ENCODE data around the gene HNRNPA1L2. TPM values are rescaled to one million over a fixed set of nuclear protein-coding genes. Genes with fewer than 3 reads are reported as not detected.
A peak's percentile ranks its signal among the peaks of the same experiment; 100 is the strongest.
"Not testable (repeated sequence)": the region's sequence is repeated elsewhere in the genome, so short reads cannot be mapped to it uniquely, and the experiment has no call there.

Gene HNRNPA1L2
- polyA plus RNA-seq (2012; ENCODE audit: insufficient read depth, insufficient read length): 19.2 TPM

DNA sequence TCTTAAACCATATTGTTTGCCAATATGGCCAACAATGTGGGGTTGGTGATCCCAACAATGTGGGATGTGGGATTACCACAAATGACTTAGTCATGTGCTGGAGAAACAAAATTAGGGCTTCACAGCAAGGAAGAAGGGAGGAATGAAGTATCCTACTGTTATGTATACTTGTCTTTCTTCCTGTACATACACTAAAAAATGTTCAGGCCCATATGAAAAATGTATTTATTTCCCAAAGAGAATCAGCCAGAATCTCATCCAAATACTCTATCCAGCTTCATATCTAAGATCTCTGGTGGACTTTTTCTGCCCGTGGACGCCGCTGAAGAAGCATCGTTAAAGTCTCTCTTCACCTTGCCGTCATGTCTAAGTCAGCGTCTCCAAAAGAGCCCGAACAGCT lies at the start of gene HNRNPA1L2:
TSS of gene HNRNPA1L2 (plus strand) at position 301 of the 400 bp plus-strand sequence. CDS start at position 363, 62 bp downstream.
- DNase-seq (ENCODE audit: low read depth, low spot score): no peak
- no peak within 1 kb of the TSS for H3K4me3 ChIP-seq (ENCODE audit: low read length)

DNA sequence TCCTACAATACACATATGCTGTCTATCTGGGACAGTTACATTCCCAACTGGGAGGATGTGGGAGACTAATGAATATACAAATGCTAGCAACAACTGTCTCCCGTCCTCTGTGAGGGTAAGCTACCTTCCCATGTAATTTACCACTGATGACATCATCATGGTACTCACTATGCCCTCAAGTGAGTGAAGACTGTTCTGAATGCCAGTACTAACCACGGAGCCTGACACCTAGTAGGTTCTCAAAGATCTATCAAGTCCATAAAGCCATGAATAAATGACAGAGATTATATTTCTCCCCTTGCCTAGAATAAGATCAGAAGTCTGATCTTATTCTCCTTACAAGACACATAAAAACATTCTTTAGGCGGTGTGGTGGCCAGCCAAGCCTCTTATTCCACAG lies 49.1 kb upstream of the HNRNPA1L2 start:
- H3K4me3 ChIP-seq (ENCODE audit: low read length); DNase-seq (ENCODE audit: low read depth, low spot score): not testable (repeated sequence)

DNA sequence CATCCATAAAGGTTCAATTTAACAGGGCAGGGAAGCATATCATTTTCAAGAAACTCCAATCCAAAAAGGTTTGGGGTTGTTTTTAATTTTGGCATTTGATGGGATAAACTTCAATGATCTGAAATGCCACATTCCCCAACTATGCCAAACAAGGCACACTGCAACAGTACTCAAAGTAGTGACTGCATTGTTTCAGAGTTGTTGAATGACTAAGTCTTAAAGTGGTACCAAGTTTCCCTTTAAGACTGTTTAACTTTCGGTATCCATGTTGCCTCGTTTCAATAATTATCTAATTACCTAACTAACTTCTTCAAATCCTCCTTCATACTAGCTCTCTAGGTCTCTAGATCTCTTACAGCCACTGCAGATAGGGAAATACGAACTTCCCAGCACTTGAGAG lies 48.4 kb upstream of the HNRNPA1L2 start:
- not testable (repeated sequence) for H3K4me3 ChIP-seq (ENCODE audit: low read length); DNase-seq (ENCODE audit: low read depth, low spot score)

DNA sequence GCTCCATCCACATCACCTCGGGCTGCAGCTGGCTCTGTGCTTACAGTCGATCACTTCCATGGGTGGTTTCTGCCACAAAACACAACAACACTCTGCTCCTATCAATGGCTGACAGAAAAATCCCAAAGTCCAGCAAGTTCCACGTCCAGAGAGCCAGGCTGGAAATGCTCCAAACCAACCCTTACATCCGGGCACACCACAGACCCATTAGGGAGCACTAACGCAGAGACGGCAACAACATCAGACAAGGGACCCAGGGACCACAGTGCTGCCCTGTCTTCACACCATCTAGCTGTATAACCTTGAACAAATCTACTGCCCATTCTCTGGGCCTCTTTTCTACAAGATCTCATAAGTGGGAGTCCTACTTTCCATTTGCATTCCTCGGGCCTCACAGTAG lies 47.9 kb upstream of the HNRNPA1L2 start:
- not testable (repeated sequence) for DNase-seq (ENCODE audit: low read depth, low spot score); H3K4me3 ChIP-seq (ENCODE audit: low read length)

DNA sequence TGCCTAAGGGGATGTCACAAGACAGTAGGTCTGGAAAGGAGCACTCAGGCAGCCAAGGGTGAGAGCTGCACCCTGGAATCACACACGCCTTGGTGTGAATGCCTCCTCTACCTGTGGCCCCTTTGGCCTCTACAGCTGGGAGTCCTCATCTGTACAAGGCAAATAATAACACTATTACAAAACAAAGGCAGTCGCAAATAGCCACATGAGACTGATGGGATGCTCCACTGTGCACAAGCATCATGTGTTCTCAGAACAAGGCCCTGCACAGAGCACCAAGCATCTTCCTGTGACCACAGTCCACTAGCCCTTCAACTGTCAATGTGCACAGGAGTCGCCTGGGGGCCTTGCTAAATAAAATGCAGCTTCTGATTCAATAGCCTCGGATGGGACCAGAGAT lies 44.6 kb upstream of the HNRNPA1L2 start:
- no peak overlapping the region for H3K4me3 ChIP-seq (ENCODE audit: low read length)
- DNase-seq (ENCODE audit: low read depth, low spot score): no peak

DNA sequence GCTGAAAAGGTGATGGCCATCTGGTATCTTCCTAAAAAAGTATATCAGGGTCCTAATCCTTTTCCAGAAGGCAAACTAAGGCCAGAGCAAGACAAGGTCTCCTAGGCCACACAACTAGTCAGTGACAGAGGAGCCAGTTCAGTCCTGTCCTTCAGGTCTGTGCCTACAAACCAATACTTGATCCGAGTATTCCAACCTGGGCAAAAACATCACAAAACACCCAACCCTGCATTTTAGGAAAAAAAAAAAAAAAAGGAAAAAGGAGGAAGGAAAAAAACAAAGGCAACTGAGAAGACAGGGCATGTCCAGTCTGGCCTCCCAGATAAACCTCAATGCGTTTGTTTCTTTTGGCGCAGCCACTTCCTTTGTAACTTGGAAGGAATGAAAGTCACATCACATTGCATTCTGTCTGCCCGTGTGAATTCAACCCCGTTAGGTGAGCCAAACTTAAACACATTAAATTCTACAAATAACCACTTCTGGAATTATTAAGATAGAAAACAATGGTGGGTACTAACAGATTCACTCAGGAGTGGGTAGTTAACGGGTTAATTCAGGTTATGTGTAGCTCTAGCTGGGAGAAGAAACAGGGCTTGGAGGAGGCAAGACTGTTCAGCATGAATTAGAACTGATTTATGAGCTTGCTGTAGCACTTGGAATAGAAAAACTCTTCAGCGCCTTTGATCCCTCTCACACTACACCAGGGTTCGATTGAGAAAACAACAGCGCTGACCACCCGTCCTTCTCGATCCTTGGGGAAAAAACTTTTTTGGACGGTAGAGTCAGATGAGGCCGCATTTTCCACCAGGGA lies 43.0 kb upstream of the HNRNPA1L2 start:
- no peak for DNase-seq (ENCODE audit: low read depth, low spot score)
- H3K4me3 ChIP-seq (ENCODE audit: low read length): no peak overlapping the region

DNA sequence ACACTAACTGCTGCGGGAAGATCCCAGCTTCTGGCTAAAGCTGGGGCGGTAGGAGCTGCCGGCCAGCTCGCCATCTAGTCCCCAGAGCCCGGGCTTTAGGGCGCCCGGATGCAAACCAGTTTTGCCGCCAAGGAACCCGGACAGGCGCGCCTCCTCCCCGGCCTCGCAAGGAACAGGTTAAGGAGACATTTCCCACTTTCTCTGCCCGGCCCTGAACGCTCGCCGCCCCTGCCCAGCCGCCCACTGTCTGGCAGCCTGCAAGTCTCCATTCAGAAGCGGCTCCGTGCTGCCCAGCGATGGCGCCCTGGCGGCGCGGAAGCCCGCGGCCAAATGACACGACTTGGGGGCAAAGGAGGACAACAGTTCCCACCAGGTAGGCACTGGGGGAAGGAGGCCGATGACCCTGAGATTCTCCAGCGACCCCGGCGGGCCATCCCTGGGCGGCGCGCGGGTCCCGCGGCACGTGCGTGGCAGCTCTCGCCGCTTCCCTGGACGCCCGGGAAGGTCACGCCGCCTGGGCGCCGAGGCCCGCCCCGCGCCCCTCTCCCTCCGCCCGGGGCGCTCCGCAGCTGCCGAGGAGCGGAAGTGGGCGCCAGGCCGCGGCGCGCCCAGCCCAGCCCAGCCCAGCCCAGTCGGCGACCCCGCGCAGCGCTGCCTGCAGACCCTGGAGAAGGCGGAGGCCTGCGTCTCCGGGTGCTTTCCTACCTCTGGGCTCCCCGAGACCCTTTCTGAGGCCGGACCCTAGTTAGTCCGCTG lies 42.2 kb upstream of the HNRNPA1L2 start:
- no peak overlapping the region for H3K4me3 ChIP-seq (ENCODE audit: low read length)
- DNase-seq (ENCODE audit: low read depth, low spot score): no peak

DNA sequence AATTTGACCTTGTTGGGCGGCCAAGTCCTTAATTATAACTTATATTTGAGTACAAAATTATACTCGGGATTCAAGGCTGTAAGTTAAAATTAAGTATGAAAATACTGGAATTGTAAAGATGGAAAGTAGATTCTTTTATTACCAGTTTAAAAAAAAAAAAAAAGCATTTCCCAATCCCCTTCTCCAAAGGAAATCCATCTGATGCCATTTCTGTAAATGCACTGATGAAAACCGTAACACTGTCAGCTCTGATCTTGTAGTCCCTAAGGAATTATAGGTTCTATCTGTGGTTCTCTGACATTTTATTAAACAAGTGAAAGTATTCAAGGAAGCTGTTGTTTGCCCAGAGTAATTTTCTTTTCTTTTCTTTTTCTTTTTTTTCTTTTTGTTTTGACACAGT lies 41.6 kb upstream of the HNRNPA1L2 start:
- H3K4me3 ChIP-seq (ENCODE audit: low read length): no peak overlapping the region

DNA sequence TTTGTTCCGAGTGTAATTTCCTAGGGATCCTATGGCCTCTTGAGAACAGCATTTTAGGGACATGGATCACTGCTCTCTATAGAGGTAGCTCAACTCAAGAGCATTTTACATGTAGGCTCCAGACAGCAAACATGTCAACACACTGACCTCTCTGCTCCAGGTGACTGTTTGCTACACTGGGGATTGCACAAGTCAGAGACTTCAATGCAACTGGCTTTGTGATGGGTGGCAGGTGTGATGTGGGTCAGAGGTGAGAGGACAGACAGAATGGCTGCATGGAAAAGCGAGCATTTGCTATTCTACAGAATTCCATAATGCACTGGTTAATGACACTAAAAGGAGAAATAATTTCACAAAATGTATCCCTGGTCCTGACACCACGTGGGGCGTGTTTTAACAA lies 38.9 kb upstream of the HNRNPA1L2 start:
- not testable (repeated sequence) for DNase-seq (ENCODE audit: low read depth, low spot score); H3K4me3 ChIP-seq (ENCODE audit: low read length)

More for the DNA sequence above, 41.6 kb upstream of the HNRNPA1L2 start:
- DNase-seq (ENCODE audit: low read depth, low spot score): no peak

DNA sequence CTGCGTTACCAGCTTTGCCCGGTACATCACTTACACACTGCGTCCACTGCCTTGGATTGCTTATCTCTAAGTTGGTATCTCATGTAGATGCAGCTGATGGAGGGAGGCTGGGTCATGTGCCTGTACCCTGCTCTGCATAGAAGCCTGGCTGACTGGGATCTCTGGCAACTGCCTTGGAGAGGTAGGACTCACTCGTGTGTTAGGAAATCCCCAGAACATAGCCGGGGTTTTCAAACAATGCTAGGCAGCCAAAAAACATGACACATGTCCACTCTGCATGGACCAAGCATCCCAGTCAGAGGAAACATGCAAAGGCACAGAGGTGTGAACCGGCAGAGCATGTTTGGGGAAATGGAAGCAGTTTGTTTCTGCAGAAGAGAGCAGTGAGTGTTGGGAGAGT lies 36.1 kb upstream of the HNRNPA1L2 start:
- not testable (repeated sequence) for H3K4me3 ChIP-seq (ENCODE audit: low read length); DNase-seq (ENCODE audit: low read depth, low spot score)

DNA sequence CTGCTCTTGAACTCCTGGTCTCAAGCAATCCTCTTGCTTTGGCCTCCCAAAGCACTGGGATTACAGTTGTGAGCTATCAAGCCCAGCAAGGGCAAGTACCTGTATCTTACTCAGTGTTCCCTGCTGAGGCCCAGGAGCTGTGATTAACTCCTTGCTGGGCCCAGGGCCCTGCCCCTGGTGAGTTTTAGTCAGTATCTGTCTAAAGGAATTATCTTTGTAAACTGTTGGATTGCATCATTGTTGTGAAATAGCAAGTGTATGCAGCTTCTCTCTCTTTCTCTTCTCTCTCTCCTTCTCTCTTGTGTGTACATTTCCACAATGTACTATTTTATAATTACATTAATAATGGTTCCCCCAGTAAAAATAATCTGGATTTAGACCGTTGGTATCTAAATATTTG lies 35.4 kb upstream of the HNRNPA1L2 start:
- DNase-seq (ENCODE audit: low read depth, low spot score); H3K4me3 ChIP-seq (ENCODE audit: low read length): not testable (repeated sequence)

DNA sequence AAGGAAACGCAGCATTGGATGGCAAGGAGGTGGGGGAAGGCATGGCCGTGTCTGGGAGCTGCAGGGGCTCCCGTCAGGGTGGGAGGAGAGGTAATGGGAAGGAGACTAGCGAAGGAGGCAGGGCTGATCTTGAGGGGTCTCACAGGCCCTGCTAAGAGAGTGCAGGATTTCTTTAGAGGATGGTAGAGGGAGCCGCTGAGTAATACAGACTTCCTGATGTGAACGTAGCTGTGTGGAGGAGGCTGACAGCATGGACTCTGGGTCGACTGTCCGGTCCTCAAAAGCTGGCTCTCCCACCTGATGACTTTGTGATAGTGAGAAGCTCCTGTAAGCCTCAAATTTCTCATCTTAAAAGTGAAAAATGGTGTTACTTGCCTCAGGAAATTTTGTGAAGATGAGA lies 34.0 kb upstream of the HNRNPA1L2 start:
- not testable (repeated sequence) for DNase-seq (ENCODE audit: low read depth, low spot score); H3K4me3 ChIP-seq (ENCODE audit: low read length)

DNA sequence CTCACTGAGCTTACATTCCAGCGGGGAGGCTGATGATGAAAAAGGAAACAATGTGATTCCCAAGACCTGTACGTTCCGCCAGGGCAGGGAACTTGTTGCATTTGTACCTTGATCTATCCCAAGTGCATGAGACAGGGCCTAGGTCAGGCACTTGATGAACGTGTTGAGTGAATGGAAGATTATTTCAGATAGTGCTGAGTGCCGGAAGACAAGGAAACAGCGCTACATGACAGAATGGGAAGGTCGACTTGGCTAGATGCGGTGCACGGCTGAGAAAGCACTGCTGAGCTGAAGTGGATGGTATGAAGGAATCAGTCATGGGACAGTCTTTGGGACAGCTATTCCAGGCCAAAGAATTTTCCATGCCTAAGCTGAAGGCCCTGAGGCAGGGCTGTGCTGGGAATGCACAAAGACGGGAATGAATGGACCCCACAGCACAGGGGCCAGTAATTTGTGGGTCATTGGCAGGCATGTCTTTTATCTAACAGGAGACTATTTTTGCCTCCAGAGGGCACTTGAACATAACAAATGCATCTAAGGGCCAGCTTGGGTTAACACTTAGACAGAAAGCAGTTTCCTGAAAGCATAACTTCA lies 33.1 kb upstream of the HNRNPA1L2 start:
- not testable (repeated sequence) for H3K4me3 ChIP-seq (ENCODE audit: low read length)
- peak; percentile 25 for DNase-seq (ENCODE audit: low read depth, low spot score)

DNA sequence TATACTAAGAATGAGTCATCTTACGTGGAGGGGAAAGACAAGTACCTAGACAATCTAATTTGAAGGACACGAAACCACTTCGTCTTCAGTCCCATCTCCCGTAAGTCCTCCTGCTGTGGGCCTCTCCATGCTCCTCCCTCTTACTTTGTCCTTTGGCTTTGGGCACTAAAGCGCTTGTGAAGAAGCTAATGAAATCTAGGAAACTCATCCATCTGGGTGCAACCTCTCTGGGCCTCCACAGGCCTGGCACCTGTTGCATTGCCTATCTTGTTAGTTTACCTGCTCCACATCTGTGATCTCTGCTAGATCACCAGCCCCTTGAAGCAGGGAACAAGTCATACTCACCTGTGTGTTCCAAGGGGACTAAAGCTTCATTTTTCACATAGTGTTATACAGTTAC lies 32.1 kb upstream of the HNRNPA1L2 start:
- not testable (repeated sequence) for H3K4me3 ChIP-seq (ENCODE audit: low read length); DNase-seq (ENCODE audit: low read depth, low spot score)

DNA sequence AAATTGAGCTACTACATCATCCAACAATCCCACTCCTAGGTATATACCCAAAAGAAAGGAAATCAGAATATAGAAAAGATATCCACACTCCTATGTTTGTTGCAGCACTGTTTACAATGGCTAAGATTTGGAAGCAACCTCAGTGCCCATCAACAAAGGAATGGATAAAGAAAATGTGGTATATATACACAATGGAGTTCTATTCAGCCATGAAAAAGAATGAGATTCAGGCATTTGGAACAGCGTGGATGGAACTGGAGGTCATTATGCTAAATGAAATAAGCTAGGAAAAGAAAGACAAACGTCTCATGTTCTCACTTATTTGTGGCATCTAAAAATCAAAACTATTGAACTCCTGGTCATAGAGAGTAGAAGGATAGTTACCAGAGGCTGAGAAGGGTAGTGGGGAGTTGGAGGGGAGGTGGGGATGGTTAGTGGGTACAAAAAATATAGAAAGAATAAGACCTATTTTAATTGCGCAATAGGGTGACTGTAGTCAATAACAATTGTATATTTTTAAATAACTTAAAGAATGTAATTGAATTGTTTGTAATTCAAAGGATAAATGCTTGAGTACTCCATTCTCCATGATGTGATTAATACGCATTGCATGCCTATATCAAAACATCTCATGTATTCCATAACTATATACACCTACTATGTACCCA lies 27.0 kb upstream of the HNRNPA1L2 start:
- DNase-seq (ENCODE audit: low read depth, low spot score): no peak
- H3K4me3 ChIP-seq (ENCODE audit: low read length): no peak overlapping the region

DNA sequence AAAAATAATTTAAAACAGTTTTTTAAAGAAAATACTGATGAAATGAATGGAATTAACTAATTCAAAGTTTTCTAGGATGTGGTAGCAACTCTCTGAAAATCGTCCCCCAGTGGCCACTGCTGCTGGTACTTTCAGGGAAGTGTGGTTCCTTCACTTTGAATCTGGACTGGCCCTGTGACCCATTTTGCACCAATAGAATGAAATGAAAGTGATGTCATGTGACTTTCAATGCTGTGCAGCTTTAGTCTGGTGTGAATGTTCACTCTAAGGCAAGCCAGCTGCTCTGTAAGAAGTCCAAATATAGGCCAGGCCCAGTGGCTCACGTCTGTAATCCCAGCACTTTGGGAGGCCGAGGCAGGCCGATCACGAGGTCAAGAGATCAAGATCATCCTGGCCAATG lies 26.4 kb upstream of the HNRNPA1L2 start:
- peak; percentile 32 for DNase-seq (ENCODE audit: low read depth, low spot score)
- H3K4me3 ChIP-seq (ENCODE audit: low read length): no peak overlapping the region

DNA sequence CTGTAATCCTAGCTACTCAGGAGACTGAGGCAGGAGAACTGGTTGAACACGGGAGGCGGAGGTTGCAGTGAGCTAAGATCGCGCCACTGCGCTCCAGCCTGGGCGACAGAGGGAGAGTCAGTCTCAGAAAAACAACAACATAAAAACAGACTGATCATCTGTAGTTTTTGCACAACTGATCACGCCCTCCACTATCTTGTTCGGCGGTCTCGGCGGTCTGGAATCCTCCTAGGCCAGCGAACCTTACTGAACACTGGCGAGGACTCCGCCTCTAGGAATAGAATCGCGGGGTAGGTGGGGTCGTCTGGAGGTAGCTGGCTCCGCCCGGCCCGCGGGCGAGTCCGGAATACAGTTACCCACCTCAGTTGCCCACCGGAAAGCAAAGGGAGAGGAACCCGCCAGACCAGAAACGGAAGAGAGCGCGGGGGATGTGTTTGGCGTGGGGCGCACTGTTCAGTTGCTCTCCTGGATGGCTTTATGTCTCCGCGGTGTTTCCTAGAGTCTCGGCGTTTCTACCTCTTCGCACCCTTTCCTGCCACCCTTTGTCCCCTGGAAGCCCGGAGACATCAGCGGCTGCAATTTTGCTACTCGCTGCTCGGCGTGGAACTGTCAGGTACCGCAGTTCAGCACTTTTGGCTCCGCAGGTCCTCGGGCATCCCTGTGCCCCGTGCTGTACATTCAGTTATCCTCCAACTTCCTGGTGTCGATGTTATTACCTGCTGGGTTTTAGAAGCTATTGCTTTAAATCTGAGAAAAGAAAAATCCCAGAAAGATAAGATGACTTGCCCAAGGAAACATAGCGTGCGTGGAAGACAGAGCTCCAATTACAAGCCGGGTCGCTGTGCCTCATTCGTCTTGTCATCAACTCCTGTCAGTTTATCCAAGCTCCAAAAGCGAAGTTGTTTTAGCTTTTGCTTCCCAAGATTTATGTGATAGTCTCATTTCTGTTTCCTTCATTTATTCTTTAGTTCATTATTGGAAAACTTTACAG lies 24.9 kb upstream of the HNRNPA1L2 start:
- H3K4me3 ChIP-seq (ENCODE audit: low read length): peak overlapping the region; percentile 92
- peak; percentile 86 for DNase-seq (ENCODE audit: low read depth, low spot score)

DNA sequence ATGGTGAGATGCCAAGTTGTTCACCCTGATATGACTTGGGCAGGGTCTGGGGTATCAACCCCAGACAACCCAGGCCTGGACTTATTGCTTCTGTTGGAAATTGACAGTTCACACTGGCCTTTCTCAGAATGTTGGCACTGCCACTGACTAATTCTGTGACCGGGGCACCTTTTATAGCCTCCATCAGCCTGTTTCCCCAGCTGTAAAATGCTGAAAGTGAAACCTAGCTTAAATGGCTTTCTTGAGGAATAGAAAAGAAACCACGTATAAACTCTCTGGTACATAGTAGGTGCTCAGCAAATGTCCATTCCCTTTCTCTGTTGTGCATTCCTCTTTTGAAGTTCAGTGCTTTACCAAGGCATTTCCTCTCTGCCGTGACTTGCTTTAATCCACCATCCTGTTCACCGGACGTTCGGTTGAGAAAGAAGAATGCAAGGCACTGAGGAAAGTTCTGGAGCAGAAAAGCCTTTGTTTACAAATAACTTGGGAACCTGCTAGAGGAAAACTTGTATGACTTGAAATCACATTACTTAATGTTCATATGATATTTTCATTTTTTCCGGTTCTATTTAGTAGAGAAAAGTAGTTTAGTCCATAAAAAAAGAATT lies 11.0 kb upstream of the HNRNPA1L2 start:
- not testable (repeated sequence) for H3K4me3 ChIP-seq (ENCODE audit: low read length); DNase-seq (ENCODE audit: low read depth, low spot score)
